B cell (primary cell): Measurements from ENCODE around the gene TTLL5. TPM values are rescaled to one million over a fixed set of nuclear protein-coding genes. Genes with fewer than 3 reads are reported as not detected.

ENCODE experiments used
- ATAC-seq: fragments of 200-7000 bp; cut with Tn5 transposase; one replicate; pipeline ENCODE4 v1.10.0; 2021; ENCODE audit warnings: low read depth, mild to moderate bottlenecking, moderate number of reproducible peaks, moderate library complexity
- CTCF ChIA-PET: fragments of 350-600 bp; sonication (Branson Sonifier 250); formaldehyde crosslinking; loops from one replicate; lab custom pipeline; 2021; ENCODE audit warnings: antibody characterized with exemption, inconsistent platforms; lab: Charles Lee
- POLR2A ChIA-PET: fragments of 350-600 bp; sonication (Branson Sonifier 250); formaldehyde crosslinking; loops from one replicate; lab custom pipeline; 2021; ENCODE audit warnings: antibody characterized with exemption; lab: Charles Lee
- DNase-seq: peaks from one replicate; pipeline ENCODE4 v3.0.0; 2013
- H2AFZ ChIP-seq: 2 replicates; pipeline ENCODE4 v1.6.1; 2012; ENCODE audit warnings: mild to moderate bottlenecking, low read depth, low read length; ENCODE audit not compliant: insufficient read depth, poor library complexity, severe bottlenecking
- H3K27ac ChIP-seq, 2 donors: 1 replicate in 1 of 2; 2 replicates in 1 of 2; pipeline ENCODE4 v1.5.1; 2012 to 2013; ENCODE audit warnings: low read length in 2 of 2, mild to moderate bottlenecking in 2 of 2, moderate library complexity in 1 of 2
- H3K27me3 ChIP-seq, 4 experiments: fragments of 200-600 bp in 1 of 4; sonication (generic) in 1 of 4; replicated peaks in 1 of 4; 1 replicate in 2 of 4; 2 replicates in 2 of 4; pipeline versions ENCODE4 v1.6.1 to v1.7.0; 2013 to 2016; ENCODE audit warnings: low read length in 3 of 4, mild to moderate bottlenecking in 2 of 4, mixed read lengths in 1 of 4, moderate library complexity in 1 of 4; ENCODE audit not compliant: insufficient read depth in 4 of 4, control insufficient read depth in 3 of 4; ENCODE audit errors: control extremely low read depth in 1 of 4
- H3K36me3 ChIP-seq, 2 experiments: replicated peaks in 1 of 2; 1 replicate in 1 of 2; 2 replicates in 1 of 2; pipeline versions ENCODE4 v1.6.1 to v1.7.1; 2013; ENCODE audit warnings: low read length in 1 of 2; ENCODE audit not compliant: insufficient read depth in 2 of 2, control insufficient read depth in 1 of 2; ENCODE audit errors: control extremely low read depth in 1 of 2, extremely low read depth in 1 of 2
- H3K4me1 ChIP-seq, 2 donors: fragments of 200-600 bp in 1 of 2; sonication (generic) in 1 of 2; 1 replicate in 1 of 2; 2 replicates in 1 of 2; pipeline versions ENCODE4 v1.5.1 to v1.6.1; 2013 to 2017; ENCODE audit warnings: low read length in 2 of 2; ENCODE audit not compliant: control insufficient read depth in 2 of 2, insufficient read depth in 2 of 2
- H3K4me2 ChIP-seq: replicated peaks from 2 replicates; pipeline ENCODE3; 2012; ENCODE audit warnings: mild to moderate bottlenecking, low read depth, low read length; ENCODE audit not compliant: poor library complexity, severe bottlenecking
- H3K4me3 ChIP-seq, 5 experiments: fragments of 200-600 bp in 1 of 5; sonication (generic) in 1 of 5; 1 replicate in 3 of 5; 2 replicates in 2 of 5; pipeline versions ENCODE4 v1.5.1 to v1.7.0; 2011 to 2016; ENCODE audit warnings: low read length in 4 of 5, mild to moderate bottlenecking in 4 of 5, low read depth in 2 of 5, control low read depth in 1 of 5, moderate library complexity in 1 of 5; ENCODE audit not compliant: insufficient read depth in 1 of 5; ENCODE audit errors: control extremely low read depth in 1 of 5, extremely low read depth in 1 of 5
- H3K79me2 ChIP-seq: fragments of 200-600 bp; sonication (generic); one replicate; pipeline ENCODE4 v1.6.0; 2016; ENCODE audit warnings: low read length; ENCODE audit not compliant: control insufficient read depth, insufficient read depth
- H3K9ac ChIP-seq: fragments of 200-600 bp; sonication (generic); 2 replicates; pipeline ENCODE4 v1.6.1; 2017; ENCODE audit warnings: mild to moderate bottlenecking, low read length, moderate library complexity
- H3K9me3 ChIP-seq, 3 donors: one replicate each; pipeline versions ENCODE4 v1.6.1 to v1.7.1; 2013; ENCODE audit warnings: low read length in 2 of 3; ENCODE audit not compliant: control insufficient read depth in 2 of 3, insufficient read depth in 1 of 3; ENCODE audit errors: control extremely low read depth in 1 of 3
- H4K20me1 ChIP-seq: 2 replicates; pipeline ENCODE4 v1.6.0; 2012; ENCODE audit warnings: mild to moderate bottlenecking, low read length; ENCODE audit not compliant: insufficient read depth, control insufficient read depth, poor library complexity, severe bottlenecking
- H3K27ac Mint-ChIP-seq: one replicate; pipeline ENCODE4 v1.8.0; 2021; ENCODE audit warnings: mixed read lengths
- H3K27me3 Mint-ChIP-seq: one replicate; pipeline ENCODE4 v1.8.0; 2021; ENCODE audit warnings: mixed read lengths
- H3K4me1 Mint-ChIP-seq: one replicate; pipeline ENCODE4 v1.8.0; 2021; ENCODE audit warnings: mixed read lengths
- H3K4me3 Mint-ChIP-seq: one replicate; pipeline ENCODE4 v1.8.0; 2021; ENCODE audit warnings: mixed read lengths
- H3K9me3 Mint-ChIP-seq: one replicate; pipeline ENCODE4 v1.8.0; 2022; ENCODE audit warnings: mixed read lengths; ENCODE audit not compliant: insufficient read depth
- CTCF ChIP-seq: fragments of 200-600 bp; IDR thresholded peaks from one replicate; pipeline ENCODE4 v1.8.0; 2022; ENCODE audit warnings: antibody characterized with exemption, mild to moderate bottlenecking
- EZH2 ChIP-seq: IDR thresholded peaks from 2 replicates; pipeline ENCODE4 v1.6.1; 2012; ENCODE audit warnings: borderline replicate concordance, low read depth, mild to moderate bottlenecking, moderate library complexity, low read length; ENCODE audit not compliant: insufficient read depth, poor library complexity, severe bottlenecking
- WGBS: methylation state at CpG from one replicate; pipeline ENCODE4 v1.1.5; 2013; ENCODE audit warnings: missing lambda C conversion rate; ENCODE audit not compliant: insufficient coverage; 5-methylcytosine and 5-hydroxymethylcytosine counted together
- intact Hi-C: fragments of 100-400 bp; cut with micrococcal nuclease; formaldehyde crosslinking; loops from one replicate; pipeline ENCODE4 v1.10.0; 2022
- polyA plus RNA-seq: library from polyadenylated mRNA; depleted of rRNA; stranded (reverse); fragments of >200 nt; gene quantifications from 2 replicates; pipeline ENCODE4 v1.2.3, GENCODE V29; 2012
- total RNA-seq, 2 donors: library from RNA; stranded (reverse); fragments of 120-200 nt in 1 of 2; gene quantifications; 1 replicate in 1 of 2; 2 replicates in 1 of 2; pipeline versions ENCODE4 v1.2.3 to v1.2.4, GENCODE V29; 2013 to 2022

TTLL5 gene
- total and polyA plus RNA-seq, 2 donors (not counting 1 experiment from before 2014, with no cell fraction given): 10.9 to 50.9 TPM

GRCh38 chr14:75650253-75651058 lies 10.6 kb upstream of the TTLL5 start:
- DNase-seq: no peak

More at GRCh38 chr14:75650253-75651058, 10.6 kb upstream of the TTLL5 start:
- Histone ChIP-seq H3K9me3 (no peaks in the 10 kb centered on the region), H3K36me3 (peaks cover 0 to 58% of the 10 kb centered on the region in 2 experiments), H3K4me1 (no peaks in the 10 kb centered on the region), H4K20me1 (no peaks in the 10 kb centered on the region), H3K27ac (no peak overlapping the region), H3K4me3 (no peak overlapping the region), H3K9ac (no peak overlapping the region), H3K4me2 (no peak overlapping the region), H2AFZ (no peak overlapping the region), H3K27me3 (no peaks in the 10 kb centered on the region), H3K79me2 (no peaks in the 10 kb centered on the region)
- TF ChIP-seq CTCF: no peak
- no peak for TF ChIP-seq EZH2
- 93% methylated on average over 3 of the region's 5 CpGs for WGBS
- no peak overlapping the region for H3K4me3 Mint-ChIP-seq
- CTCF ChIA-PET: interaction anchor here (1.2 to 13.9 kb wide), 3 partner anchors 40 to 89 kb away, joined by 3 to 447 read pairs (median 7); partner anchors contain the start of gene FLVCR2
- no peaks in the 10 kb centered on the region for H3K4me1 Mint-ChIP-seq
- intact Hi-C loops: loop anchor here (5.0 kb wide), 1 partner anchor 343 kb away; no protein-coding TSS in a partner anchor
- ATAC-seq: no peak
- POLR2A ChIA-PET: no interaction called here
- no peak overlapping the region for H3K27ac Mint-ChIP-seq
- no peaks in the 10 kb centered on the region for H3K9me3 Mint-ChIP-seq
- no peaks in the 10 kb centered on the region for H3K27me3 Mint-ChIP-seq
